ENCODE data around the gene RNF181. TPM values are rescaled to one million over a fixed set of nuclear protein-coding genes. Genes with fewer than 3 reads are reported as not detected.
A peak's percentile ranks its signal among the peaks of the same experiment; 100 is the strongest.

Gene RNF181
- total and polyA plus RNA-seq, 2 of the 13 experiments (the other 11 are each of a cell fraction or from before 2014, with no cell fraction given), result 224 to 578 TPM

DNA sequence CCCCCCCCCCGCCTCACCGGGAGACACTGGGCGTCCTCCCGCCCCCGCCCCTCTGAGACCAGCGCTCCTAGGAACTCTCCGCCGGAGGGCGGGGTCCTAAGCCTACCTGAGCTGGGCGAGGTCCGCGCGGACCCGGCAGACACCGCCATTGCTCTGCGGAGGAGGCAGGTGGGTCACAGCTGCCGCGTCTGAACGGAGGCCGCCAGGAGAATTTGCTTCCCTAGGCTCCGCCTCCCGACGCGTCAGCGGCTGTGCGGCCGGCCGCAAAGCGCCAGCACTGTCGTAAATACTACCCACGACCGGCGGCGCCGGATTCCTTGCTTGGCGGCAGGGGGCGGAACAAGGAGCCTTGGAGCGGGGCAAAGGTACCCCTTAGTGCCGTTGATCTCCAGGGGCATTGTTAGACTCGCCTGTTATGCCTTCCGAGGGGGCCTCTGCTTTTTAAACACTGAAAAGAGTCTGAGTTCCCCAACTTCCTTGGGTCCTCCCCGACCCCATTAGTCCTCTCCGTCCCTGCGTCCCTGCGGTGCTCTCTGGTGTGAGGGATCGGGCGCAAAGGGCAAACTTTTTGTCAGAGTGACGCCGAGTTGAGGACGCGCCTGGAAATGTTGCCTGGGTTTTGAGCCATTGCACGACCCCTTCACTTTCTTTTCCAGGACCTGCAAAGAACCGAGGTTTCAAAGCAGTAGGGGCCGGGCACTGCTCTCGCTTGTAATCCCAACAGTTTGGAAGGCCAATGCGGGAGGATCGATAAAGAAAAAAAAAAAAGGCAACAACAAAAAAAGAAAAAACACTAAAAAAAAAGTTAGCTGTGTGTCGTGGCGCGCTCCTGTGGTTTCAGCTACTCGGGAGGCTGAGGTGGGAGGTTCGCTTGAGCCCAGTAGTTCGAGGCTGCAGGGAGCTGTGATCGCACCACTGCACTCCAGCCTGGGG is 34.0 kb upstream of the RNF181 start, which contains the start of gene GGCX (continued):
- TF ChIP-seq PLSCR1 (CRISPR knock-in tag; IDR thresholded peaks at IDR 0.05; ENCODE audit: borderline replicate concordance), result no peak
- TF ChIP-seq, protein P1, sequence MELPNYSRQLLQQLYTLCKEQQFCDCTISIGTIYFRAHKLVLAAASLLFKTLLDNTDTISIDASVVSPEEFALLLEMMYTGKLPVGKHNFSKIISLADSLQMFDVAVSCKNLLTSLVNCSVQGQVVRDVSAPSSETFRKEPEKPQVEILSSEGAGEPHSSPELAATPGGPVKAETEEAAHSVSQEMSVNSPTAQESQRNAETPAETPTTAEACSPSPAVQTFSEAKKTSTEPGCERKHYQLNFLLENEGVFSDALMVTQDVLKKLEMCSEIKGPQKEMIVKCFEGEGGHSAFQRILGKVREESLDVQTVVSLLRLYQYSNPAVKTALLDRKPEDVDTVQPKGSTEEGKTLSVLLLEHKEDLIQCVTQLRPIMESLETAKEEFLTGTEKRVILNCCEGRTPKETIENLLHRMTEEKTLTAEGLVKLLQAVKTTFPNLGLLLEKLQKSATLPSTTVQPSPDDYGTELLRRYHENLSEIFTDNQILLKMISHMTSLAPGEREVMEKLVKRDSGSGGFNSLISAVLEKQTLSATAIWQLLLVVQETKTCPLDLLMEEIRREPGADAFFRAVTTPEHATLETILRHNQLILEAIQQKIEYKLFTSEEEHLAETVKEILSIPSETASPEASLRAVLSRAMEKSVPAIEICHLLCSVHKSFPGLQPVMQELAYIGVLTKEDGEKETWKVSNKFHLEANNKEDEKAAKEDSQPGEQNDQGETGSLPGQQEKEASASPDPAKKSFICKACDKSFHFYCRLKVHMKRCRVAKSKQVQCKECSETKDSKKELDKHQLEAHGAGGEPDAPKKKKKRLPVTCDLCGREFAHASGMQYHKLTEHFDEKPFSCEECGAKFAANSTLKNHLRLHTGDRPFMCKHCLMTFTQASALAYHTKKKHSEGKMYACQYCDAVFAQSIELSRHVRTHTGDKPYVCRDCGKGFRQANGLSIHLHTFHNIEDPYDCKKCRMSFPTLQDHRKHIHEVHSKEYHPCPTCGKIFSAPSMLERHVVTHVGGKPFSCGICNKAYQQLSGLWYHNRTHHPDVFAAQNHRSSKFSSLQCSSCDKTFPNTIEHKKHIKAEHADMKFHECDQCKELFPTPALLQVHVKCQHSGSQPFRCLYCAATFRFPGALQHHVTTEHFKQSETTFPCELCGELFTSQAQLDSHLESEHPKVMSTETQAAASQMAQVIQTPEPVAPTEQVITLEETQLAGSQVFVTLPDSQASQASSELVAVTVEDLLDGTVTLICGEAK (IDR thresholded peaks at IDR 0.05), result no peak
- TF ChIP-seq, protein P1 (CRISPR knock-in tag; IDR thresholded peaks at IDR 0.05), result peak; percentile 81; the same call in 1 of the 2 replicates
- no peak for TF ChIP-seq KIAA2018 (CRISPR knock-in tag; IDR thresholded peaks at IDR 0.05; ENCODE audit: borderline replicate concordance)
- 0 out of 2 replicates have a peak, but pooled peaks have one; percentile 84 for TF ChIP-seq DZIP1 (CRISPR knock-in tag; IDR thresholded peaks at IDR 0.05)
